Hematopoietic multipotent progenitor cell treated with erythropoietin and hydrocortisone succinate and interleukin-3 and kit ligand, for 17 days (in vitro differentiated cells): ENCODE data around the gene FBXL17.

Experiments
- DNase-seq: peaks from one replicate; pipeline ENCODE4 v3.0.0-alpha.2; 2015; ENCODE audit warnings: low spot score

The FBXL17 gene

DNA sequence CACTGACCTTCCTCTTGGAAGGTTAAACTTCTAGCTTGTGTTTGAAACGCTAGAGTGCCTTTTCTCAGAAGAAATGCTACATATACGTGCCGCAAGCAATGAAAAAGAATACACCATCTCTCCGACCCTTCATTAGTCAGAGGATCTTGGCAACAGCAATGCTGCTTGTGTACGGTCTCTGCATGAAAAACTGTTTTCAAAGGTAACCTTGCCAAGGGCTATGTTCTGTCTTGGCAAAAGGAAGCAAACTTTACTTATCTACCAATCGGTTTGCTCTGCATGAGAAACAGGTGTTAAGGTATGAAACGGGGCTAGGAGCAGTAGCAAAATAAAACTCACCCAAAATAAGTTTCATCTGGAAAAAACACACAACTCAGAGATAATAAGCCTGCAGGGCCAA, 297.8 kb downstream of the FBXL17 start:
- no peak for DNase-seq

GRCh38 chr5:108083232-108083631, 298.7 kb downstream of the FBXL17 start:
- no peak for DNase-seq

DNA sequence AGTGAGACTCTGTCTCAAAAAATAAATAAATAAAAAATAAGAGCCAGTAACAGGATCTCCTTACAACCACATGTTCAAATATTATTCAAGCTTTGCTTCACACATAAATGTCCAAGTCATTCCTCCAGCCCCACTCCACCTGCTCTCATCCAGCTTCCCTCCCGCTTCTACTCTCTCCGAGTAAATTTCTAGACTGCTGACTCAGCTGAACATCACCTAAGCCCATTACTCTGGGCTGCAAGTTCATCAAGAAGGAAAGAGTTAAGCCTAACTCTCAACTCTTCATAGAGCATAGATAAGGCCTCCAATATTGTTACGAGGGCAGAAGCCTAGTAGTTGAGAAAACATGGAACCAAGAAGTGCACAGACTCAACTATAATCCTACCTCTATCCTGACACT, 300.2 kb downstream of the FBXL17 start:
- no peak for DNase-seq

- no peak for DNase-seq
Measured at GRCh38 chr5:108079753-108080152, 302.1 kb downstream of the FBXL17 start.

GRCh38 chr5:108078882-108079281, 303.0 kb downstream of the FBXL17 start:
- no peak for DNase-seq

DNA sequence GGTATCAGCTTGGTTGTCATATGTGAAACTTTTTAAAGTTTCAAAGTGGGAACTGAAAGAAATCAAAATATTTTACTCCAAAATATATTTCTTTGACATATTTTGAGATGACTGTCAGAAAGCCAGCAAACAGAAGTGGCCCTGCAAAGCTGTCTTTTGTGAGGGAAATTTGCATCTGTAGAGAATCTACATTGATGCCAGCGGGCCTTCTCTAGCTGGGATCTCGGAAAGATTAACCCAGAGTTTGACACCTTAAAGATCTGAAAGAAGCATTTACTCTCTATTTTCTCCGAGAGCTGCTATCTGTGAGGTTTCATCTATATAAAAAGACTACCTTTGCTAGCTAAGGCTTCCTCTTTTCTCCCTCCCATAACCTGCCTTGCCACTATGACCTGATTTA, 303.6 kb downstream of the FBXL17 start:
- no peak for DNase-seq

- DNase-seq: no peak
Measured at GRCh38 chr5:108074626-108075025, 307.3 kb downstream of the FBXL17 start.

- no peak for DNase-seq
Measured at GRCh38 chr5:108064302-108064701, 317.6 kb downstream of the FBXL17 start.

- no peak for DNase-seq
Measured at GRCh38 chr5:108061941-108062340, 320.0 kb downstream of the FBXL17 start.

GRCh38 chr5:108060340-108060739, 321.6 kb downstream of the FBXL17 start:
- DNase-seq: no peak

DNA sequence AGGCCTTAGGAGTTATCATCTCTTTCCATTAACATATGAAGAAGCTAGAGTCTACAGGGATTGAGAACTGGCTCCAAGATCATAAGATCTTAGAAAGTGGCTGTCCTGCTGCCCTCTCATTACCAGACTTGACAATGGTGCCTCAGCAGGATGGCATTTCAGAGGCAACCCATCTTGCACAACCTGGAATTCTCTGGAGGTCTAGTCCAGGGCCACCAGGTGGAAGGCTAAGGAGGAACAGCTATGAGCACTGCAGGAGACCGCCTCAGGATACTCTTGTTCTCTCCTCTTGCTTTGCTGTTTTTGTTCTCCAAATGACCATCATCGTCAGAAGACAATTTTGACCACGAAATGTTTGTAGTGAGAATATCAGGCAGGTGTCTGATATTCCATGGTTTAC, 322.6 kb downstream of the FBXL17 start:
- DNase-seq: no peak

- no peak for DNase-seq
Measured at GRCh38 chr5:108054349-108054748, 327.5 kb downstream of the FBXL17 start.

DNA sequence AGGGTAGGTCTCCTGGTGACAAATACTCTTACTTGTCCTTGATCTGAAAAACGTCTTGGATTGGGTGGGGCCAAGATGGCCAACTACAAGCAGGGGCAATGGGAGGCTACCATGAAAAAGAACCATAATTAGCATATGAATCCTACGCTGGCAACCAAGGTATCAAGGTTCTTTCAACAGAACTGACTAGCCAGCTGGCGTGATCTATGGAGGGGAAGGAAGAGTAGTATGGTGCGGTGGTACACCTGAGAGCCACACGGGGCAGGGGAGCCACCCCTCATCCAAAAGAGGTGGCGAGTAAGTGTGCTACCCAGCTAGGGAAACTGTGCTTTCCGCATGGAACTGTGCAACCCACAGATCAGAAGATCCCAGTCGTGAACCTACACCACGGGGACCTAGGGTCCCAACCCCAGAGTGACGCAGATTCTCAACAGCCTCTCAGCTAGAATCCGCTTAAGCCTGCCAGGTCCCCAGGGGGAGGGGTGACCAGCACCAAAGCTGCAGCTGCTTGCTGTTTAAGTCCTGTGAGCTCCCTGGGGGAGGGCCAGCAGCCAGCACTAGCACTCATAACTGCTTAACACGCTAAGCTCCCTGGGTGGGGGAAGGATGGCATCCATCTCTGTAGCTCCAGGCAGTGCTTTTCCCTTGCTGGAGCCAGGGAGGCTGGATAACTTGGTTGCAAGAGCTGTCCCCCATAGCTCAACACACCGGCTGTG, 334.8 kb downstream of the FBXL17 start:
- DNase-seq: no peak

DNA sequence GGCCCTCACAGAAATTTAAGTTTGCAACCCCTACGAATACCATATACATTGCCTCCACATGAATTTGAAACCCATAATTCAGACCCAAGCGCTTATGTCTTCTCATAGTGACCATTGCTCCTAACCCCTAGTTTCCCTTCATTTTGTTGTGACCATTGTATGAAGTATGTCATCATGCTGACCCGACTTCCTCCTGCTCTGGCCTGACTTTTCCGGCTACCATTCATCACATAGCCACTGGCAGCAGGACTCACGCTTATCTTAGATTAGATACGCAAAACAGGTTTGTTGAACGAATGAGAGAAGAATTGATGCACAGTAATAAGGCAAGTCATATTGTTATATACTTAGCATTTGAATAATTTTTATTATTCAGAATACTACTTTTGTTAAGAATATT, 345.4 kb downstream of the FBXL17 start:
- DNase-seq: no peak

DNA sequence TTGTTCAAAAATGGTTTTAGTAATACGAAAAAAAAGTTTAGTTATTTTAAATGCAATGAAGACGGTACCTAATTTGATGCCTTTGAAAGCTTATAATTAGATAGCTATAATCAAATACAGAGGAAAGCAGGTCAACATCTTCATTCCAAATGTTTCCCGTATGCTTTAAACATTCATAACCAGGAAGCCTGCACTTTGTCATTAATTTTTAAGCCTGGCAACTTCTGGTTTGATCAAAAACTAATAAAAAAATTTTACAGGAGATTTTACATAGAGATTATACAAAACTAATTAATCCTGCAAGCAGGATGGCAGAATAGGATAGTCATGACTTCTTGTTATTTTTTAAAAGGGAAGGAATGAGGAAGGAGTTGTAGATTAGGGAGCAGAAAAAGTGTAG, 353.0 kb downstream of the FBXL17 start:
- DNase-seq: no peak

- DNase-seq: no peak
Measured at GRCh38 chr5:108028412-108028811, 353.5 kb downstream of the FBXL17 start.

DNA sequence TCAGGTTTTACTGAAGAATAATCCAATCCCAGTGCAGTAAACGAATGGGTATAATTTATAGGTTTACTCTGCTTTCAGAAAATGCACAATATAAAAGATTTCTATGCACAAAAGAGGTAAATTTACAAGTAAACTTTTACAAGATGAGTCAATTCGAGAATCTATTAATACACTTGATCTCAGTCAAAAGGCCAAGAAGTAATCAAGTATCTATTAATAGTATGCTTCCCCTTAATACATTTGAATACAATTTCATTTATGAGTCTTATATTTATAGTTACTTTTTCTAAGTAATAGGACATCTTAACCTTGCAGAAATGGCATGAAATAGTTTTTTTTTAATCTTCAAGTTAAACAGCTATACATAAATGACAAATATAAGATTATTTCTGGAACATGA, 355.9 kb downstream of the FBXL17 start:
- no peak for DNase-seq

DNA sequence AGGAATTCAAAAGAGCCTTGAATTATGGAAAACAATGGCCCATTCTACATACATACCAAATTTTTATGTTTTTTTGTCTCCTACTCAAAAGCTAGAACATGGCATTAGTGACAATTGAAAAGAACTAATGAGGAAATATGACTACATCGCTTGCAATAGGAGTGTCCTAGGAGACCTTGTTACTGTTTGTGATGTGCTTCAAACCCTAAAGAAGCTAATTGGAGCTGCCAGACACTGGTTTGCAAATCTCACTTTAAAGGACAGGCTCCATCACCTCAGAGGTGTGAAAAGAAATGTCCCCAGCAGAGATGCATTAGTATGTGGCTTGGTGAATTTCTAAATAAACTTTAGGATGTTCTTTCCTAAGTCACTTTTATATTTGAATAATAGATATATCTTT, 356.9 kb downstream of the FBXL17 start:
- DNase-seq: no peak

DNA sequence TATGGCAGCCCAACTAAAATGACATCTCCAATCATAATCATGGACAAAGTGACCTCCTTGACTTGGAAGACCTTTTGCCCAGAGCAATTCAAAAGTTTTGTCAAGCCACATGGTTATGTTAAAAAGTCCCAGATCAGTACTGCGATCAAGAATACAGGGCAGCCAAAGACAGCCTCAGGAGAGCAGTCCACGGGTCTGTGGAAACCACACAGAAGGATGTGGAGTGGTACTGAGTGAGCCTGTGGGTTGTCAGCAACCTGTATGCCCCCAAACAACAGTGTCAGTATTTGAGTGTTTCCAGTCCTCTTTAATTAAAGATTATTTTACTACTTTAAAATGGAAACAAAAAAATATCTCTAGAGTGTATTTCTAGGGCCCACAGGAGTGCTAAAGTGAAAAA, 365.8 kb downstream of the FBXL17 start:
- DNase-seq: no peak

DNA sequence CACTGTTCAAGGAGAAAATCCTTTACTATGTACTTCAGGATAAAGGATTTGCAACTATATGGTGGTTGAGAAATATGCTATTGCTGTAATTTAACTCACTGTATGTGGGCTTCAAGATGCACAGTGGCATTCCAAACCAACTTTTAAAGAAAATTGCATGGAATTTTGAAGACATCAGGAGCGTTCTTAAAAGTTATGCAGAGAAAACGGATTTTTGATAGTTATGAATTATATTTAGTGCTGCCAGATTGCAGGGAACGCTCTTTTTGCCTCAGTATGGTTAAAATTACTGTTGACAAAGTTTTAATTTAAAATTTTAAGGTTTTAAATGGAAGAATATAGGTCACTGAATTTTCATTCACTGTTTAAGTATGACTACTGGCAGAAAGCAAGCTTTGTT, 375.1 kb downstream of the FBXL17 start:
- DNase-seq: no peak

DNA sequence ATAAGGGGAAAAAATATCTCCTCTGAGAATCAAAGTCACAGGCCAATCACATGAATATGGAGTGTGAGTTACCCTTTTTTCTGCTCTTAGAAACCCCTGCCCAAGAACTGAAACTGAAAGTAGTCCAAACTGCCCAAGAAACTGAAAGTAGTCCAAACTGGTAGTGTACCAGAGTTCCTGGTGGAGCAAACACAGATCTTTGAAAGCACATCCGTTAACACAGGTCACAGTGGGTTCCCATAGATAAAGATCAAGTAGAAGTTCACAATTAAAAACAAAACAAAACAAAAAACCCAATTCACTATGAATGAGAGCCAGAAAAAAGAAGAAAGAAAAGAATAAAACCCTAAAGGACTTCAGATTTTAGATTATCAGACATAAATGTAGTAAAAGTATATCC, 378.7 kb downstream of the FBXL17 start:
- no peak for DNase-seq

GRCh38 chr5:108001222-108001621, 380.7 kb downstream of the FBXL17 start:
- no peak for DNase-seq

DNA sequence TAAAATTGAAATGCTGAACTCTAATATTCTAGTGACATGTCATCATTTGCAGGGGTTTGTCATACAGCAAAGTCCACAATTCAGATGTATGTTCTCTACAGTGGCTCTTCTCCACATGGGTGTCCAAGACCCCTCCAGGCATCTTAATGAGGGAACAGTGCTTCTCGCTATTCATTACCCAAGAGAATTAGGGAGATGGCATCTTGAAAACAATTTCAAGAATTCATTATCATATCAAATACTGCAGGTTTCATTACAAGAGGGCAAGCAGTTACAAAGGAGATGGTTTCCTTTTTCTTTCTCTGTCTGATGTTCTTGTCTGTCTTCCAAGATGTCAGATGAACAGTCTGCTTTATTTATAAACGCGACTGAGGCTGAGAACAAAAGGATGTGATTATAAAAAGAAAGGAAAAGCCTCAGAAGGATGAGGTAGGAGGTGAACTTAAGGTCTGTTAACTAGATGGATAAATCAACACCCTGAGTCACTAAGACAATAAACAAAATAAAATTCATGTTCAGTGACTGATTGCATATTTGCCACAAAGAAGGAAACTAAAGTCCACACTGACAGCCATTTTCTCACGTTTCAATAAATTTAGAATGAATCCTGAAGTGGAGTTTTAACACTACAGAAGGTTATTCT, 384.4 kb downstream of the FBXL17 start:
- no peak for DNase-seq

GRCh38 chr5:107993341-107993740, 388.6 kb downstream of the FBXL17 start:
- DNase-seq: no peak
